WTC11 (cell line): ENCODE results near the gene COPS6. TPM values are rescaled to one million over a fixed set of nuclear protein-coding genes. Genes with fewer than 3 reads are reported as not detected.

Source experiments
- ATAC-seq: fragments of 200-7000 bp; cut with Tn5 transposase; 2 replicates; pipeline ENCODE4 v1.10.0; 2021; ENCODE audit warnings: mild to moderate bottlenecking, moderate library complexity
- CTCF ChIA-PET: fragments of 300-600 bp; sonication (Branson Sonifier 250); formaldehyde crosslinking; loops from one replicate; lab custom pipeline; 2021; ENCODE audit warnings: antibody characterized with exemption; lab: Charles Lee
- POLR2A ChIA-PET: fragments of 350-600 bp; sonication (Branson Sonifier 250); formaldehyde crosslinking; loops from one replicate; lab custom pipeline; 2021; ENCODE audit warnings: antibody characterized with exemption; lab: Charles Lee
- DNase-seq: peaks from one replicate; pipeline ENCODE4 v3.0.0; 2021; ENCODE audit warnings: low spot score
- H3K27ac Mint-ChIP-seq: 2 replicates; pipeline ENCODE4 v1.8.0; 2021; ENCODE audit warnings: mixed read lengths
- H3K27me3 Mint-ChIP-seq: 2 replicates; pipeline ENCODE4 v1.8.0; 2021; ENCODE audit warnings: low read depth, mild to moderate bottlenecking, moderate library complexity, mixed read lengths
- H3K36me3 Mint-ChIP-seq: 2 replicates; pipeline ENCODE4 v1.8.0; 2021; ENCODE audit warnings: mixed read lengths
- H3K4me1 Mint-ChIP-seq: 2 replicates; pipeline ENCODE4 v1.8.0; 2022; ENCODE audit warnings: mixed read lengths
- H3K4me3 Mint-ChIP-seq: 2 replicates; pipeline ENCODE4 v1.8.0; 2021; ENCODE audit warnings: mild to moderate bottlenecking, moderate library complexity, mixed read lengths
- H3K9me3 Mint-ChIP-seq: 2 replicates; pipeline ENCODE4 v1.8.0; 2021; ENCODE audit warnings: mixed read lengths
- AR ChIP-seq: fragments of 250-450 bp; sonication (Bioruptor Pico); IDR thresholded peaks from 2 replicates; pipeline ENCODE4 v1.9.0; 2021; ENCODE audit warnings: mild to moderate bottlenecking
- E2F4 ChIP-seq: sonication (generic); formaldehyde crosslinking; IDR thresholded peaks from 2 replicates; pipeline ENCODE4 v1.8.1; 2022; ENCODE audit warnings: low read depth, mild to moderate bottlenecking, moderate library complexity, missing genetic modification reagents, borderline replicate concordance
- FOXK1 ChIP-seq: sonication (generic); formaldehyde crosslinking; IDR thresholded peaks from 2 replicates; pipeline ENCODE4 v1.8.0; 2022; ENCODE audit warnings: mild to moderate bottlenecking, moderate library complexity, missing genetic modification reagents
- GABPB1 ChIP-seq: sonication (generic); formaldehyde crosslinking; IDR thresholded peaks from 2 replicates; pipeline ENCODE4 v1.8.1; 2023; ENCODE audit warnings: mild to moderate bottlenecking, missing genetic modification reagents
- GRHL2 ChIP-seq: fragments of 250-450 bp; sonication (Bioruptor Pico); IDR thresholded peaks from 2 replicates; pipeline ENCODE4 v1.8.0; 2022; ENCODE audit warnings: mild to moderate bottlenecking, moderate library complexity; ENCODE audit not compliant: insufficient replicate concordance, severe bottlenecking
- MLX ChIP-seq: sonication (generic); formaldehyde crosslinking; IDR thresholded peaks from 2 replicates; pipeline ENCODE4 v1.8.1; 2023; ENCODE audit warnings: mild to moderate bottlenecking, missing genetic modification reagents, moderate library complexity
- NFATC4 ChIP-seq: fragments of 250-450 bp; sonication (Bioruptor Pico); IDR thresholded peaks from 2 replicates; pipeline ENCODE4 v1.9.0; 2021; ENCODE audit warnings: mild to moderate bottlenecking
- NR1H2 ChIP-seq: sonication (generic); formaldehyde crosslinking; IDR thresholded peaks from 2 replicates; pipeline ENCODE4 v1.9.0; 2021; ENCODE audit warnings: mild to moderate bottlenecking, moderate library complexity, missing genetic modification reagents
- TCF7 ChIP-seq: sonication (generic); formaldehyde crosslinking; IDR thresholded peaks from 2 replicates; pipeline ENCODE4 v1.8.0; 2022; ENCODE audit warnings: mild to moderate bottlenecking, low read depth, missing genetic modification reagents, moderate library complexity
- TEAD4 ChIP-seq: sonication (generic); formaldehyde crosslinking; IDR thresholded peaks from 2 replicates; pipeline ENCODE4 v1.8.0; 2022; ENCODE audit warnings: mild to moderate bottlenecking, missing genetic modification reagents
- ZBTB43 ChIP-seq: sonication (generic); formaldehyde crosslinking; IDR thresholded peaks from 2 replicates; pipeline ENCODE4 v1.8.1; 2023; ENCODE audit warnings: mild to moderate bottlenecking, missing genetic modification reagents
- ZNF121 ChIP-seq: sonication (generic); formaldehyde crosslinking; IDR thresholded peaks from 2 replicates; pipeline ENCODE4 v1.8.0; 2023; ENCODE audit warnings: missing genetic modification reagents
- ZNF232 ChIP-seq: sonication (generic); formaldehyde crosslinking; IDR thresholded peaks from 2 replicates; pipeline ENCODE4 v1.8.0; 2022; ENCODE audit warnings: mild to moderate bottlenecking, missing genetic modification reagents
- total RNA-seq: library from RNA; stranded (reverse); gene quantifications from 3 replicates; pipeline ENCODE4 v1.2.3, GENCODE V29; 2021

Gene COPS6
- total RNA-seq, 1 experiment from 2014 or later, result 118 TPM

- DNase-seq, result no peak
- Mint-ChIP-seq H3K4me1 (peaks cover 11% of the 10 kb centered on the region), H3K4me3 (peak overlapping the region; percentile 93), H3K36me3 (peaks cover 44% of the 10 kb centered on the region), H3K27me3 (no peaks in the 10 kb centered on the region; the same call in 1 of the 2 replicates), H3K27ac (peak overlapping the region; percentile 78), H3K9me3 (no peaks in the 10 kb centered on the region)
- POLR2A ChIA-PET, result interaction anchor here (0.6 to 6.2 kb wide), 2 partner anchors 11 to 144 kb away, joined by 6 to 41 read pairs; partner anchors contain the start of genes AP4M1 and MCM7
- CTCF ChIA-PET, result interaction anchor here (1.4 to 1.8 kb wide), 3 partner anchors 12 to 176 kb away, joined by 3 to 7 read pairs (median 4); partner anchors contain the start of genes AP4M1 and MCM7
- TF ChIP-seq MLX (no peak), ZNF232 (CRISPR knock-in tag) (no peak), FOXK1 (CRISPR knock-in tag) (no peak), TEAD4 (CRISPR knock-in tag) (no peak), E2F4 (CRISPR knock-in tag) (no peak), GRHL2 (CRISPR knock-in tag) (no peak), NR1H2 (CRISPR knock-in tag) (no peak), ZBTB43 (CRISPR knock-in tag) (no peak), GABPB1 (CRISPR knock-in tag) (no peak), ZNF121 (no peak), TCF7 (CRISPR knock-in tag) (no peak)
- TF ChIP-seq, all 79 proteins: peak for 0
- ATAC-seq, result no peak
Measured at GRCh38 chr7:100089458-100090196, 858 bp downstream of the COPS6 start.

GRCh38 chr7:100090527-100091410, 2.0 kb downstream of the COPS6 start:
- Mint-ChIP-seq H3K27ac (peak overlapping the region; percentile 82), H3K27me3 (no peaks in the 10 kb centered on the region), H3K4me3 (peak overlapping the region; percentile 93; the same call in 1 of the 2 replicates), H3K4me1 (peaks cover 11% of the 10 kb centered on the region), H3K36me3 (peaks cover 56% of the 10 kb centered on the region), H3K9me3 (no peaks in the 10 kb centered on the region)
- DNase-seq (no peak), ATAC-seq (peak; percentile 7)
- TF ChIP-seq NFATC4 (CRISPR knock-in tag), result peak; percentile 3; the same call in 1 of the 2 replicates
- no peak for TF ChIP-seq AR (CRISPR knock-in tag)
- ChIA-PET POLR2A (interaction anchor here (0.5 to 6.2 kb wide), 4 partner anchors 8 to 44 kb away, joined by 3 to 41 read pairs (median 3); partner anchors contain the start of genes AP4M1 and MCM7), CTCF (interaction anchor here (0.9 to 1.8 kb wide), 4 partner anchors 8 to 178 kb away, joined by 3 to 7 read pairs (median 4); partner anchors contain the start of genes AP4M1 and MCM7)
